ENCODE measurements around the gene HTR2A. TPM values are rescaled to one million over a fixed set of nuclear protein-coding genes. Genes with fewer than 3 reads are reported as not detected.
"Not testable (repeated sequence)": the region's sequence is repeated elsewhere in the genome, so short reads cannot be mapped to it uniquely, and the experiment has no call there.

The HTR2A gene
- polyA plus RNA-seq, 1 of the 3 experiments (the other 2 are of a cell fraction), result 0.33 TPM

DNA sequence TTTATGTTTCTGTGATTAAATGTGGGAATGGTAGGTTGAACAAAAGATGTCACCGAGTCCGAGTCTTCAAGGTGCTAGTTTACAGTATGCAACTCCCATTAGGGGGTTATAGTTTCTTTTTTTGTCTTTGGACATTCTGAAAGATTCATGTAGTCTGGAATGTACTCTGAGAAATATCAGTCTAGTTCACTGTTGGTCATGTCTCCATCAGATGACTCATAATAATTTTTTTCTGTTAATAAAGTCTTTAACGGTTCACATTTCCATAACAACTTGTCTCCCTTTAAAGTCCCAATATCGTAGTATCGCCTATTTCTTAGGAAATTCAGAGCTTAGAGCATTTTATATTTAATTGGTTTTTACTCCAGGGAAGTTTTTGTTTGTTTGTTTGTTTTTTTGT, 86.4 kb downstream of the HTR2A start:
- TF ChIP-seq REST (IDR thresholded peaks at IDR 0.05; ENCODE audit: low read depth, low read length), result no peak
- TF ChIP-seq YY1 (IDR thresholded peaks at IDR 0.05; ENCODE audit: low read depth), result no peak
- no peak for TF ChIP-seq MXI1 (IDR thresholded peaks at IDR 0.05; ENCODE audit: low read depth, low read length)
- TF ChIP-seq, protein P1, sequence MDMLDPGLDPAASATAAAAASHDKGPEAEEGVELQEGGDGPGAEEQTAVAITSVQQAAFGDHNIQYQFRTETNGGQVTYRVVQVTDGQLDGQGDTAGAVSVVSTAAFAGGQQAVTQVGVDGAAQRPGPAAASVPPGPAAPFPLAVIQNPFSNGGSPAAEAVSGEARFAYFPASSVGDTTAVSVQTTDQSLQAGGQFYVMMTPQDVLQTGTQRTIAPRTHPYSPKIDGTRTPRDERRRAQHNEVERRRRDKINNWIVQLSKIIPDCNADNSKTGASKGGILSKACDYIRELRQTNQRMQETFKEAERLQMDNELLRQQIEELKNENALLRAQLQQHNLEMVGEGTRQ (IDR thresholded peaks at IDR 0.05; ENCODE audit: borderline replicate concordance, low read depth, low read length), result no peak
- TF ChIP-seq SIN3A (IDR thresholded peaks at IDR 0.05; ENCODE audit: borderline replicate concordance, low read depth, low read length), result no peak
- no peak for TF ChIP-seq GATA2 (CRISPR knock-in tag; IDR thresholded peaks at IDR 0.05)
- TF ChIP-seq POLR2AphosphoS5 (IDR thresholded peaks at IDR 0.05; ENCODE audit: low read depth, low read length), result no peak
- TF ChIP-seq, protein P2, sequence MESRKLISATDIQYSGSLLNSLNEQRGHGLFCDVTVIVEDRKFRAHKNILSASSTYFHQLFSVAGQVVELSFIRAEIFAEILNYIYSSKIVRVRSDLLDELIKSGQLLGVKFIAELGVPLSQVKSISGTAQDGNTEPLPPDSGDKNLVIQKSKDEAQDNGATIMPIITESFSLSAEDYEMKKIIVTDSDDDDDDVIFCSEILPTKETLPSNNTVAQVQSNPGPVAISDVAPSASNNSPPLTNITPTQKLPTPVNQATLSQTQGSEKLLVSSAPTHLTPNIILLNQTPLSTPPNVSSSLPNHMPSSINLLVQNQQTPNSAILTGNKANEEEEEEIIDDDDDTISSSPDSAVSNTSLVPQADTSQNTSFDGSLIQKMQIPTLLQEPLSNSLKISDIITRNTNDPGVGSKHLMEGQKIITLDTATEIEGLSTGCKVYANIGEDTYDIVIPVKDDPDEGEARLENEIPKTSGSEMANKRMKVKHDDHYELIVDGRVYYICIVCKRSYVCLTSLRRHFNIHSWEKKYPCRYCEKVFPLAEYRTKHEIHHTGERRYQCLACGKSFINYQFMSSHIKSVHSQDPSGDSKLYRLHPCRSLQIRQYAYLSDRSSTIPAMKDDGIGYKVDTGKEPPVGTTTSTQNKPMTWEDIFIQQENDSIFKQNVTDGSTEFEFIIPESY (IDR thresholded peaks at IDR 0.05; ENCODE audit: borderline replicate concordance, low read depth), result no peak
- TF ChIP-seq RAD21 (IDR thresholded peaks at IDR 0.05; ENCODE audit: low read length), result no peak
- 52% methylated on average over 5 of the region's 5 CpGs for WGBS (ENCODE audit: low lambda C conversion rate)
- Histone ChIP-seq H3F3A (replicated peaks; ENCODE audit: insufficient read depth) (no peaks in the 10 kb centered on the region), H3K36me3 (replicated peaks in 1 of 2; ENCODE audit: control insufficient read depth in 1 of 2, insufficient read depth in 2 of 2, low read length in 1 of 2) (no peaks in the 10 kb centered on the region), H3K4me3 (ENCODE audit: low read depth in 2 of 2, low read length in 1 of 2) (no peak overlapping the region), H3K4me1 (ENCODE audit: control insufficient read depth in 1 of 2, insufficient read depth in 2 of 2, low read depth in 1 of 2, low read length in 1 of 2) (no peaks in the 10 kb centered on the region), H3K4me2 (no peak overlapping the region), H4K20me1 (ENCODE audit: insufficient read depth) (no peaks in the 10 kb centered on the region), H2AFZ (ENCODE audit: low read depth) (no peak overlapping the region; the same call in 1 of the 2 replicates), H3K9me2 (no peaks in the 10 kb centered on the region), H3K79me2 (ENCODE audit: insufficient read depth) (no peaks in the 10 kb centered on the region), H3K9me3 (no peaks in the 10 kb centered on the region; the same call in 1 of the 2 replicates), H3K9ac (no peak overlapping the region), H3K27me3 (ENCODE audit: insufficient read depth) (no peaks in the 10 kb centered on the region), H3K27ac (ENCODE audit: low read depth in 2 of 2, low read length in 1 of 2) (no peak overlapping the region)
- ChIA-PET POLR2A (no interaction called here), CTCF (interaction anchor here (1.6 kb wide), 1 partner anchor 21 kb away, joined by 3 read pairs; no protein-coding TSS in a partner anchor)
- DNase-seq, result no peak

- H3K79me2 ChIP-seq (ENCODE audit: insufficient read depth); H3K9me3 ChIP-seq; CTCF ChIA-PET; H3K9me2 ChIP-seq; H3K4me1 ChIP-seq (ENCODE audit: control insufficient read depth in 1 of 2, insufficient read depth in 2 of 2, low read depth in 1 of 2, low read length in 1 of 2); H3K9ac ChIP-seq; POLR2A ChIA-PET; H3K36me3 ChIP-seq (replicated peaks in 1 of 2; ENCODE audit: control insufficient read depth in 1 of 2, insufficient read depth in 2 of 2, low read length in 1 of 2); DNase-seq; H3K4me2 ChIP-seq; H4K20me1 ChIP-seq (ENCODE audit: insufficient read depth); H3K4me3 ChIP-seq (ENCODE audit: low read depth in 2 of 2, low read length in 1 of 2); H3K27me3 ChIP-seq (ENCODE audit: insufficient read depth); H2AFZ ChIP-seq (ENCODE audit: low read depth): not testable (repeated sequence)
- peak overlapping the region in 1 of 2 experiments; percentile 66; a peak in 2 of 4 replicates for H3K27ac ChIP-seq (ENCODE audit: low read depth in 2 of 2, low read length in 1 of 2)
- WGBS (ENCODE audit: low lambda C conversion rate), result 65% methylated on average over 1 of the region's 1 CpG
- H3F3A ChIP-seq (replicated peaks; ENCODE audit: insufficient read depth), result peaks cover 14% of the 10 kb centered on the region
Observed at GRCh38 chr13:46804921-46805320, 91.9 kb downstream of the HTR2A start.
